NCI-H1694 (cell line): ENCODE results near the gene SLC16A14.

Experiments used
- DNase-seq: peaks from one replicate; lab custom pipeline; 2025; lab: John Stamatoyannopoulos, UW

SLC16A14 gene

GRCh38 chr2:230042195-230042594, 26.5 kb downstream of the SLC16A14 start:
- no peak for DNase-seq

- no peak for DNase-seq
Measured at GRCh38 chr2:230023313-230023712, 45.4 kb downstream of the SLC16A14 start.

DNA sequence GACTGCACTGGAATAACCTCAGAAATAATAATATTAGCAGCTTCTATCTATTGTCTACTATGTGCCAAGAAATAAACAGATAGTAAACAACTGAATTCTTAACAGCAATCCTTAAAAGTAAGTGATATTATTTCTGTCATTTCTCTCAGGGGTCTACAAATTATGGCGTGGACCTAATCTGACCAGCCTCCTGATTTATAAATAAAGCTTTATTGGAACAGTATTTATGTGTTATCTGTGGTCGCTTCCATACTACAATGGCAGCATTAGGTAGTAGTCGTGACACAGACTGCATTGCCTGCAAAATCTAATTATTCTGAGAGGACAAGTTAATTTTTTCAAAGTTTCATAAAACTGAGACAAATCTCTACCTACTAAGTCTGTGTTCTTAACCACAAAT, 49.0 kb downstream of the SLC16A14 start:
- DNase-seq: no peak

DNA sequence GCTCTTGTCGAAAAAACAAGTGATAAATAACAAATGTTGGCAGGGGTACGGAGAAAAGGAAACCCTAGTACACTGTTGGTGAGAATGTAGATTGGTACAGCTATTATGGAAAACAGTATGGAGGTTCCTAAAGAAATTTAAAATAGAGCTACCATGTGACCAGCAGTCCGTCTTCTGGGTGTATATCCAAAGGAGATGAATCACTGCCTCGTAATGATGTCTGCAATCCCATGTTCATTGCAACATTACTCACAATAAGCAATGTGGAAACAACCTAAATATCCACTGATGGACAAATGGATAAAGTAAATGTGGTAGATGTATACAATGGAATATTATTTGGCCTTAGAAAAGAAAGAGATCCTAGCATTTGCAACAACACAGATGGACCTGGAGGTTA, 50.6 kb downstream of the SLC16A14 start:
- DNase-seq: no peak

DNA sequence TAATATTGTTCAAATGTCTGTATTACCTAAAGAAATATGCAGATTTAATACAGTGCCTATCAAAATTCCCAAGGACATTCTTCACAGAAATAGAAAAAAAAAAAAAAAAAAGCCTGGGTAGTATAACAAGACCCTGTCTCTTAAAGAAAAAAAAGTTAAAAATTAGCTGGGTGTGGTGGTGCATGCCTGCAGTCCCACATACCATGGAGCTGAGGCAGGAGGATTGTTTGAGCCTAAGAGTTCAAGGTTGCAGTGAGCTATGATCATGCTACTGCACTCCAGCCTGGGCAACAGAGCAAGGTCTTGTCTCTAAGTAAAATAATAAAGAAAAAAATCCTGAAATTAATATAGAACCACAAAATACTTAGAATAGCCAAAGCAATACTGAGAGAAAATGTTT, 51.9 kb downstream of the SLC16A14 start:
- no peak for DNase-seq

DNA sequence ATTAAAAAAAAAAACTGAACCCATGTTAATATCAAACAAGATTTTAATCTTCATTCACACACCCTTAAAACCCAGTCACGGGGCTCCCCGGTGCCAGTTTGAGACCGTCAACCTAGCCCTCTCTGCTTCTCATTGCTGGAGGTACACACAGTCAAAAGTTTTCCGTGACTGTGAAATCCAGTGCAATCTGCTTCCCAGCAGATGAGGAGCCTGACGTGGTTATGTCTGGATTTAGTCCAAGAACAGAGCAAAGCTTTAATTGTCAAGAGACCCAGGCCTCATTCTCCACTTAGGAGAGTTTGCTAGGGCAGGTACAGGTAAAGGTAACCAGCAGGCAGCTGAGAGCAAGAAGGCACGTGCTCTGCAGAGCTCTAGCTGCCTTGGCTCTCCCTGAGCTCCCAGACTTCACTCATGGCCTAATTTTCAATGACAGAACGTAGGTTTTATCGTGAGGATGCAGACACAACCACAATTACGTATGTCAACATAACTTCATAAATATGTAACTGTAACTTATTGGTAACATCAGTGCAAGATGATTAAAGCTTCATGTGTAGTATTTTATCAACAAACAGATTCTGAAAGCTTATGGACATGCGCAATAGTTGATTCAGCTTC, 56.3 kb downstream of the SLC16A14 start:
- no peak for DNase-seq

- no peak for DNase-seq
Measured at GRCh38 chr2:230011617-230012016, 57.1 kb downstream of the SLC16A14 start.

- no peak for DNase-seq
Measured at GRCh38 chr2:230010501-230010900, 58.2 kb downstream of the SLC16A14 start.

- no peak for DNase-seq
Measured at GRCh38 chr2:230008708-230009066, 60.0 kb downstream of the SLC16A14 start.

DNA sequence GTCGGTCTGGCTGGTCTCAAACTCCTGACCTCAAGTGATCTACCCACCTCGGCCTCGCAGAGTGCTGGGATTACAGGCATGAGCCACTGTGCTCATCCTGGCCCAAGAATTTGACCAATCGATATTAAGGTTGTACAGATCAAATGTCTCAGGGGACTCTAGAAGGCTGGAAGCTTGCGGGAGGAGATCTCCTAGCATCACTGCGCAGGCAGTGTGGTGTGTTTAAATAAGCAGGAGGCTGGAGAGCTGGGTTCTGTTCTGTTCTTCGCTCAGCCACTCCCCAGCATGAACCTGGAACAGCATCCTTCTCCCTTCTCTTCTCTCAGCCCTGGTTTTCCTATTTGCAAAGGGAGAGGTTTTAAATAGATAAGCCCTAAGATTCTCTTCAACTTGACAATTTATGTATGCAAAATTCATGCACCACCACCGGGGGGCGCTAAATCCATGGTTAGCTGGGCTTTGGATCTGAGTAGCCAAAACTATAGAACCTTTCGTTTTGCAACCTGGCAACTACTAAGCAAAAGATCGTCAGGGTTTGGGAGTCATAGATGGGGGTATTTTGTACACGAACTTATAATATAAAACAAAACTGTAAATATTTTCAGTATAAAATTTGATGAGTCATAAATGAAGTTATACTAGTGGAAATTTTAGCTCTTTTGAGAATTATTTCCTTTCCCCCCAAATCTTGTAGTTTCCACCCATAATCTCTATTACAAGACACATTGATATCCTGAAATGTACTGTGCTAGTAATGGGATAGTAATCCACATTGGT, 60.6 kb downstream of the SLC16A14 start:
- peak; percentile 62 for DNase-seq

GRCh38 chr2:230000118-230000841, 68.4 kb downstream of the SLC16A14 start:
- no peak for DNase-seq

GRCh38 chr2:229997565-229997964, 71.2 kb downstream of the SLC16A14 start:
- no peak for DNase-seq

DNA sequence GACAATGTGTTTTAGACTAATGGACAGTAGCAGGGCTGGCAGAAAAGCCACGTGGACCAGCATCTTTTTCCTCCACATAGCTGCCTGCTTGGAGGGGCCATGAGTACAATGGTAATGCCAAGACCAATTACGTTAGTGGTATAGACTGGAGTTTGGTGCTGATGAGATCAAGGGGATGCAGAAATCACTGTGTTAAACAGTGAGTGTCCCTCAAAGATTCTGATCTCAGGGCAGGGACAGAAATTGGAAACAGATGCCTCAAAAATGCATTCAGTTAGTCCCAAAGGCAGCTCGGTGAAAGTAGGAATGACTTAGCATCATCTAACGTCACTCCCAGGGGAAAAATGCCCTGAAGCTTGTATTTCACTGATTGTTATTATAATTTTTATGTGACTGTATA, 72.4 kb downstream of the SLC16A14 start:
- DNase-seq: no peak

- no peak for DNase-seq
Measured at GRCh38 chr2:229993236-229993635, 75.5 kb downstream of the SLC16A14 start.
